ENCODE data around the gene SLC45A3.

The SLC45A3 gene

DNA sequence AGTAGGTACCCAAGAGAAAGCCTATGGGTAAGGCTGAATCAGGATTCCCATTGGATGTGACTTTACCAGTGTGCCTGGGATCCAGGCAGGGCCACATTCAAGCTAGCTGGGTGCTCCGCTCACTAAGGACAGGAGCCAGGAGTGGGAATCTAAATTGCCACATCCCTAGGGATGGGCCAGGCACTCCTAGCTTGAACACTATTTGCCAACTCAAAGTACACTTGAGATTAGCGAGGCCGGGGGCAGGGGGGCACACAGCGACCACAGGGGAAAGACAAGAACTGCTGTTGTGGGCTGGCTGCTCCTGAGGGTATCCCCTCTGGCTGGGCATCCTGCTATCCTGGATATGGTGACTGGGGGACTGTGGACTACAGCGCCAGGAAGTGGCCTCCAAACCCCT is 4.3 kb downstream of the SLC45A3 start:
- Histone ChIP-seq H3K27ac (no peak overlapping the region), H3K4me3 (no peak overlapping the region), H3K9ac (ENCODE audit: insufficient read length) (no peak overlapping the region), H3K9me3 (ENCODE audit: low read depth, low read length) (no peaks in the 10 kb centered on the region), H3K36me3 (ENCODE audit: insufficient read depth, low read length) (no peaks in the 10 kb centered on the region)
- DNase-seq (ENCODE audit: low read depth, low spot score) = no peak
- TF ChIP-seq POLR2AphosphoS5 (IDR thresholded peaks at IDR 0.05; ENCODE audit: borderline replicate concordance, low read depth, low read length) (no peak), EZH2 (IDR thresholded peaks at IDR 0.05) (no peak)

DNA sequence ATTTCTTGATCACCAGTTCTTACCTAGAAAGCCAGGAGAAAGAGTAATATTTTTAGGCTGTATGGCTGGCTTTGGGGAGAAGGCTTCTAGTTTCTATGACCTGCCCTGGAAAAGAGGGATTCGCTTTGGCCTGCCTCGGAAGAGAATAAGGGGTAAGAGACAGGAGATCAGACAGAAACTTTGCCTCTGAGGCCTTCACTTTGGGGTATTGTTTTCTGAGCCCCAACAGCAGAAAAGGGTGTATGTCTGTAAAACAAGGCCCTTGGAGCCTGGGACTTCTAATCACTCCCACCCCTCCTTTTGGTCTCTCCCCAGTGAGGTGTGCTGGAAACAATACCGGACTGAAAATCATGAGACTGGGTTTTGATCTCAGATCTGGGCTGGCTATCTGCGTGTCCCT is 5.1 kb downstream of the SLC45A3 start:
- no peaks in the 10 kb centered on the region for H3K9me3 ChIP-seq (ENCODE audit: low read depth, low read length)
- no peak overlapping the region for H3K27ac ChIP-seq
- TF ChIP-seq POLR2AphosphoS5 (IDR thresholded peaks at IDR 0.05; ENCODE audit: borderline replicate concordance, low read depth, low read length) = no peak
- no peak for TF ChIP-seq EZH2 (IDR thresholded peaks at IDR 0.05)
- no peak for TF ChIP-seq FOXP2 (optimal IDR thresholded peaks at IDR 0.05; ENCODE audit: control extremely low read depth, extremely low read length, insufficient read depth)
- no peak overlapping the region for H3K4me3 ChIP-seq
- DNase-seq (ENCODE audit: low read depth, low spot score) = no peak
- H3K36me3 ChIP-seq (ENCODE audit: insufficient read depth, low read length) = no peaks in the 10 kb centered on the region
- no peak overlapping the region for H3K9ac ChIP-seq (ENCODE audit: insufficient read length)

DNA sequence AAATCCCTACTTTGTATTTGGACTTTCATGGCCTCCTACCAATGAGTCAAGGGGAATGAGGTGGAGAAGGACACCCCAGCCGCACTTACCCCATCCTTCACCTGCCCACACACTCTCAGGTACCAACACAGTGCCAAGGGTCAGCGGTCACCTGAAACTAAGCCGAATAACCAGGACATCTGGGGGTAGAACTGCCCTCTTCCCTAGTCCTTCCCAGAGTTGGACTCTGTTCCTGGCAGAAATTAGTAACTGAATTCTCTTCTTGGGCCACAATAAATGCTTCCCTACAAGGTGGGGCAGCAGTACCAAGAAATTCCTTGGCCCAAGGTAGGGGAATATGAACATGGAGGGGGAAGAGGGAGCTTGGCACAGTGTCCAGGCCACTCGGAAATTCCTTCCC is 7.3 kb downstream of the SLC45A3 start:
- Histone ChIP-seq H3K9me3 (ENCODE audit: low read depth, low read length) (no peaks in the 10 kb centered on the region), H3K4me3 (no peak overlapping the region), H3K27ac (no peak overlapping the region), H3K36me3 (ENCODE audit: insufficient read depth, low read length) (no peaks in the 10 kb centered on the region), H3K9ac (ENCODE audit: insufficient read length) (no peak overlapping the region)
- TF ChIP-seq FOXP2 (optimal IDR thresholded peaks at IDR 0.05; ENCODE audit: control extremely low read depth, extremely low read length, insufficient read depth) (no peak), POLR2AphosphoS5 (IDR thresholded peaks at IDR 0.05; ENCODE audit: borderline replicate concordance, low read depth, low read length) (no peak), EZH2 (IDR thresholded peaks at IDR 0.05) (no peak)
- DNase-seq (ENCODE audit: low read depth, low spot score) = no peak

DNA sequence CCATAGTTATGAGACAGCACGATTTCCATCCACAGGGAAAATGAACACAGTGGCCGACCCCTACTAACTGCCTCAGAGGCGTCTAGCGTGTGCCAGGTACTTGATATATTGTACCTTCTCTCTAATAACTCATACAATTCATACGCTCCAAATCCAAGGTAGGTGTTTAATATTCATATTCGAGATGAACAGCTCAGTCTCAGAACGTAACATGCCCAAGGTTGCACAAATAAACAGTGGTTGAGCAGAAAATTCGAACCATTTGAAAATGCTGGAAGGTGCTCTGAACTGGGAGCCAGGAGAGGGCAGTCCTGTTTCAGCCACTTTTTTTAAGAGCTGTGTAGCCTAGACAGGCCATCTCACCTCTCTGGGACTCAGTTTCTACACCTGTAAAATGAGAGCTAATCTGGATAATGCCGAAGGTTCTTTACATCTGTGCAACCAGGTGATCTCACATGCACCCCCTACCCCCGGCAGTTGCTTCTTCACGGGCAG is 7.9 kb downstream of the SLC45A3 start:
- Histone ChIP-seq H3K9ac (ENCODE audit: insufficient read length) (no peak overlapping the region), H3K4me3 (no peak overlapping the region), H3K27ac (no peak overlapping the region), H3K36me3 (ENCODE audit: insufficient read depth, low read length) (no peaks in the 10 kb centered on the region), H3K9me3 (ENCODE audit: low read depth, low read length) (no peaks in the 10 kb centered on the region)
- DNase-seq (ENCODE audit: low read depth, low spot score) = no peak
- TF ChIP-seq POLR2AphosphoS5 (IDR thresholded peaks at IDR 0.05; ENCODE audit: borderline replicate concordance, low read depth, low read length) (no peak), EZH2 (IDR thresholded peaks at IDR 0.05) (no peak), FOXP2 (optimal IDR thresholded peaks at IDR 0.05; ENCODE audit: control extremely low read depth, extremely low read length, insufficient read depth) (no peak)

DNA sequence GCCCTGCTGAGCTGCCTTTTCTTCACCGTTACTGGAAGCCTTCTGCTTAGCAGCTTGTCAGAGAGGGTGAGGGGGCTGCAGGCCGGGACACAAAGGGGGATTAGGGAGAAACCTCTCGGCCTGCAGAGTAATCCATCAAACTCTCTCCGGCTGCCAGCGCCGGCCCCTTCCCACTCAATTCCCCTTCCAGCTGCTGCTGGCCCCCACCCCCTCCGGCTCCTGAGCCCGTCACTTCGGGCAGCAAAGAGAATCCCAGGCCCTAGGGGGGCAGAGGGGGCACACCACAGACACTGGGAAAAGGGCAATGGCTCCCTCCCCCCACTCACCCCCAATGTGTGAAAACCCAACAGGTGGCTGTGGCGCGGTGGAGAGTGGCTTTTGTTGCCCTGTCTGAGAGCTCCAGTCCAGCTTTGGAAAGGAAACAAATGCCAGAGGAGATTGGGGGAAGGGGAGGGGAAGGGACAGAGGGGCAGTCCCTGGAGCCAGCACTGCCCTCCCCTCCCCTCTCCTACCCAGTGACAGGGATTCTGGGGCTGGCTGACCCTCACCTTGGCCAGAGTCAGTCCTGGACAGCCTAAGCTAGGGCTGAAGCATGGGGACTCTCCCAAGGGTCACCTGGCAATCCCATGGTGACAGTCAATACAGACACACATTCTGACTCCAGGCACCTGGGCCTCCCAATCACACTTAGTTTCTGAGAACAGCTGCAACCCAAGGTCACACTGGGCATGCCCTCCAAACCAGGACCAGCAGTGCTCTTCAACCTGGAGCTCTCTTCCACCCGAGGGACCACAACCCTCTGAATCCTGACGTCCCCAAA is 9.5 kb downstream of the SLC45A3 start:
- H3K9me3 ChIP-seq (ENCODE audit: low read depth, low read length) = no peaks in the 10 kb centered on the region
- TF ChIP-seq POLR2AphosphoS5 (IDR thresholded peaks at IDR 0.05; ENCODE audit: borderline replicate concordance, low read depth, low read length) = no peak
- DNase-seq (ENCODE audit: low read depth, low spot score) = no peak
- H3K27ac ChIP-seq = no peak overlapping the region
- no peak overlapping the region for H3K4me3 ChIP-seq
- H3K36me3 ChIP-seq (ENCODE audit: insufficient read depth, low read length) = no peaks in the 10 kb centered on the region
- no peak overlapping the region for H3K9ac ChIP-seq (ENCODE audit: insufficient read length)

DNA sequence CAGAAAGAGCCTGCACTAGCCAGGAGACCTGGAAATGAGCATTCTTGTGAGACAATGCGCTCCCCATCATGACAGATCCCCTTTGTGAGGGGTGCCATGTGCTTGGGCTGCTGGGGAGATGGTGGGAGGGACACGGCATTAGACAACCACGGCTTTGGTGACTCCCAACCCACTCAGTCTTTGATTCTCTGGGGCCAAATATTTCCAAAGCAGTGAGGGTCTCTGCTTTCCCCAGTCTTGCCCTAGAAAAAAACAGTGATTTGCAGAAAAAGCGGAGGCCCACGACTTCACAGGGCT is 10.2 kb downstream of the SLC45A3 start:
- DNase-seq (ENCODE audit: low read depth, low spot score) = no peak
- TF ChIP-seq EZH2 (IDR thresholded peaks at IDR 0.05) (no peak), FOXP2 (optimal IDR thresholded peaks at IDR 0.05; ENCODE audit: control extremely low read depth, extremely low read length, insufficient read depth) (no peak), POLR2AphosphoS5 (IDR thresholded peaks at IDR 0.05; ENCODE audit: borderline replicate concordance, low read depth, low read length) (no peak)
- no peak overlapping the region for H3K4me3 ChIP-seq
- H3K27ac ChIP-seq = no peak overlapping the region
- no peak overlapping the region for H3K9ac ChIP-seq (ENCODE audit: insufficient read length)
- no peaks in the 10 kb centered on the region for H3K36me3 ChIP-seq (ENCODE audit: insufficient read depth, low read length)
- no peaks in the 10 kb centered on the region for H3K9me3 ChIP-seq (ENCODE audit: low read depth, low read length)

DNA sequence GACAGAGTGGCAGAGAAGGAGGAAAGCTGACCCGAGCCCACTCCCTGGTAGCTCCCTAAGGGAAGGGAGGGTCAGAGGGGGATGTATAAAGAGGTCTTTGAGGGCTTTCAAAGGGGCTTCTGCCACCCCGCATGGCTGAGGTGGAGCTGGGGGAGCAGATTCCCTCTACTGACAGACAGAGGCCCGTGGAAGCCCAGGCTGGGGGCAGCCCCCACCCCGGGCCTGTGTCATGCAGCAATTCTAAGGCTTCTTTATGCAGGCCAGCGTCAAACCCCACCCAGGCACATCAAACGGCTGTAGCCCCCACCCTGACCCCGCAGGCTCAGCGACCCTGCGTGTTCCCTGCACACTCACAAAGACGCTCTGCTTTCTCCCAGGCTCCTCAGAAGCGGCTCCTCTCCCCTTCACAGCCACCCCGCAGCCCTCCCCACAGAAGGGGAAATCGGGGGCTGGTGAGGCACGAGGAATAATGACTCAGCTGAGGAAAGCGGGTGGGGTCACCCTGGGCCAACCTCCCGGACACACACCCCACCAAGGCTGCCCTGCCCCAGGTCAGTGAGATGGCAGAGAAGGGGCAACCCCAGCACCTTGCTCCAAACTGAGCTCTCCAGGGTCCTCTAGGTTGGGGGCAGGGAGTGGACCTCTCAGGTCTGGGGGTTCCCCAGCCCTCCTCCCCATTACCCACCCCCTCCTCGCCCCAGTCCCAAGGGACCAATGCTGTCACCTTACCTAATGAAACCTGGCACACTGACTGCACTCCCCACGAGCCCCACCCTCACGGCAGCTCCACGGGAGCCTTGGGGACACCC is 10.8 kb downstream of the SLC45A3 start:
- TF ChIP-seq FOXP2 (optimal IDR thresholded peaks at IDR 0.05; ENCODE audit: control extremely low read depth, extremely low read length, insufficient read depth) (no peak), EZH2 (IDR thresholded peaks at IDR 0.05) (no peak), POLR2AphosphoS5 (IDR thresholded peaks at IDR 0.05; ENCODE audit: borderline replicate concordance, low read depth, low read length) (no peak)
- DNase-seq (ENCODE audit: low read depth, low spot score) = no peak
- Histone ChIP-seq H3K36me3 (ENCODE audit: insufficient read depth, low read length) (no peaks in the 10 kb centered on the region), H3K9ac (ENCODE audit: insufficient read length) (no peak overlapping the region), H3K27ac (no peak overlapping the region), H3K9me3 (ENCODE audit: low read depth, low read length) (no peaks in the 10 kb centered on the region), H3K4me3 (no peak overlapping the region)

DNA sequence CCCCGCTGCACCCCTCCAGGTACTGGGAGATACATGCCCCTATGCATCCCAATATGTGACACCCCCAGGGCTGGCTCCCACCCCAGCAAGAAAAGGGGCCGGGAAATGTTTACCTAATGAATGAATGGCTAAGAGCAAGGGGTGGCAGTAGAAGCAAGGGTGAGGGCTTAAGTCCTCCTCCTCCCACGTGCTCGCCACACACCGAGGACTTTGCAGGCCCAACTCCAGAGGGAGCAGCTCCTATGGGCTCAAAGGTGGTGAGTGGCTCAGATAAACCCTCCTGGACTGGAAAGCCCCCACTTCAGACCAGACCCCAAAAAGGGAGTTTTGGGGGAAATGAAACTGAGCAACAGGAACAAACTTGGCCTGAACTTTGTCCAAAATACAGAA is 11.4 kb downstream of the SLC45A3 start:
- Histone ChIP-seq H3K9ac (ENCODE audit: insufficient read length) (no peak overlapping the region), H3K27ac (no peak overlapping the region), H3K4me3 (no peak overlapping the region)

More for the DNA sequence above, 11.4 kb downstream of the SLC45A3 start:
- DNase-seq (ENCODE audit: low read depth, low spot score) = no peak
- TF ChIP-seq FOXP2 (optimal IDR thresholded peaks at IDR 0.05; ENCODE audit: control extremely low read depth, extremely low read length, insufficient read depth) (no peak), EZH2 (IDR thresholded peaks at IDR 0.05) (no peak)
- Histone ChIP-seq H3K9me3 (ENCODE audit: low read depth, low read length) (no peaks in the 10 kb centered on the region), H3K36me3 (ENCODE audit: insufficient read depth, low read length) (no peaks in the 10 kb centered on the region)

Data from SK-N-MC (cell line).